Thyroid gland (tissue), 4 donors: ENCODE measurements around the gene CPT1A.

Experiments used
- CTCF ChIP-seq, 6 experiments: fragments of 200-600 bp in 3 of 6; fragments of 450-650 bp in 3 of 6; sonication (generic) in 3 of 6; IDR thresholded peaks; one replicate each; pipeline ENCODE4 v1.5.1; 2016 to 2019; ENCODE audit warnings: antibody characterized with exemption in 6 of 6, mild to moderate bottlenecking in 2 of 6, inconsistent platforms in 1 of 6, moderate library complexity in 1 of 6
- POLR2A ChIP-seq, 2 donors: fragments of 450-650 bp; IDR thresholded peaks; one replicate each; pipeline ENCODE4 v1.6.1; 2017; ENCODE audit warnings: antibody characterized with exemption in 2 of 2, mild to moderate bottlenecking in 2 of 2, moderate library complexity in 1 of 2

- no peak for TF ChIP-seq CTCF (IDR thresholded peaks at IDR 0.05)
- TF ChIP-seq POLR2A (IDR thresholded peaks at IDR 0.05): no peak
Observed at GRCh38 chr11:68832476-68833181, 9.1 kb downstream of the CPT1A start.
